DND-41 (cell line): Measurements from ENCODE around the gene NOL3.

ENCODE experiments used
- CTCF ChIP-seq: IDR thresholded peaks from 2 replicates; pipeline ENCODE4 v1.5.1; 2012; ENCODE audit warnings: borderline replicate concordance, low read length, moderate library complexity, mild to moderate bottlenecking; ENCODE audit not compliant: poor library complexity, severe bottlenecking; ENCODE audit errors: extremely low read depth
- EZH2 ChIP-seq: IDR thresholded peaks from 3 replicates; pipeline ENCODE4 v1.6.1; 2012; ENCODE audit warnings: borderline replicate concordance, low read depth, mild to moderate bottlenecking, moderate library complexity, low read length, inconsistent platforms; ENCODE audit not compliant: severe bottlenecking

- TF ChIP-seq CTCF (no peak), EZH2 (no peak)
Observed at GRCh38 chr16:67151431-67152097, 18.8 kb upstream of the NOL3 start.
